PFSK-1 (cell line): ENCODE measurements around the gene CD163.

ENCODE experiments used
- POLR2AphosphoS5 ChIP-seq: IDR thresholded peaks from 2 replicates; pipeline ENCODE4 v1.6.1; 2012; ENCODE audit warnings: low read depth, mild to moderate bottlenecking, control low read depth, low read length, moderate library complexity
- REST ChIP-seq, 2 experiments: IDR thresholded peaks; 2 replicates each; pipeline versions ENCODE4 v1.6.1 to v1.8.0; 2011 to 2012; ENCODE audit warnings: low read depth in 2 of 2, low read length in 2 of 2, control low read depth in 1 of 2, inconsistent platforms in 1 of 2, mild to moderate bottlenecking in 1 of 2, moderate library complexity in 1 of 2; ENCODE audit not compliant: insufficient read depth in 1 of 2
- SIN3A ChIP-seq: IDR thresholded peaks from 2 replicates; pipeline ENCODE4 v1.6.1; 2012; ENCODE audit warnings: mild to moderate bottlenecking, low read length, moderate library complexity, borderline replicate concordance; ENCODE audit not compliant: insufficient read depth
- TAF1 ChIP-seq: IDR thresholded peaks from 2 replicates; pipeline ENCODE4 v1.6.1; 2012; ENCODE audit warnings: low read length, control low read depth, borderline replicate concordance; ENCODE audit not compliant: insufficient read depth

DNA sequence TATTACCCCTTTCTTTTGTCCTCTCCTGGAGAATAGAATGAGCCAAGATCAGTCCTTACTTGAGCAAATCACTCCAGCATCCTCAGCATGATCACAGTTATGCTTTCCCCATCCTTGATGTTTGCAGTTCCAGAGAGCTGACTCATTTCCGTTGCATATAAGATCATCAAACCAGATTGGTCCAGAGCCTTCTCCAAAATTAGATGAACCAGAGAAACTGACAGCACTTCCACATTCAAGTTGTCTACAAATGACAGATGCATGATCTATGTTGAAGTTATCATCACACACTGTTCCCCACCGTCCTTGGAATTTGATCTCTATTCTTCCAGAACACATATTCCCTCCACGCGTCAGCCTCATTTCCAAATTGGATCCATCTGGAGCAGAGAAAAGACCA, 4.8 kb downstream of the CD163 start:
- TF ChIP-seq REST (IDR thresholded peaks at IDR 0.05; ENCODE audit: insufficient read depth in 1 of 2, low read depth in 2 of 2, low read length in 2 of 2) (no peak), TAF1 (no peak), POLR2AphosphoS5 (no peak), SIN3A (no peak)
